C4-2B (cell line): ENCODE results near the gene CYP39A1.
A peak's percentile ranks its signal among the peaks of the same experiment; 100 is the strongest.

Experiments
- H3K27ac ChIP-seq: fragments of 450-650 bp; 2 replicates; pipeline ENCODE4 v1.5.1; 2017
- ZFX ChIP-seq: fragments of 450-650 bp; IDR thresholded peaks from 2 replicates; pipeline ENCODE4 v1.6.1; 2017
- TF ChIP-seq, protein P1 (sequence below): fragments of 450-650 bp; conservative IDR thresholded peaks from 2 replicates; pipeline ENCODE4 v1.5.1; 2017; ENCODE audit warnings: mild to moderate bottlenecking

Gene CYP39A1

DNA sequence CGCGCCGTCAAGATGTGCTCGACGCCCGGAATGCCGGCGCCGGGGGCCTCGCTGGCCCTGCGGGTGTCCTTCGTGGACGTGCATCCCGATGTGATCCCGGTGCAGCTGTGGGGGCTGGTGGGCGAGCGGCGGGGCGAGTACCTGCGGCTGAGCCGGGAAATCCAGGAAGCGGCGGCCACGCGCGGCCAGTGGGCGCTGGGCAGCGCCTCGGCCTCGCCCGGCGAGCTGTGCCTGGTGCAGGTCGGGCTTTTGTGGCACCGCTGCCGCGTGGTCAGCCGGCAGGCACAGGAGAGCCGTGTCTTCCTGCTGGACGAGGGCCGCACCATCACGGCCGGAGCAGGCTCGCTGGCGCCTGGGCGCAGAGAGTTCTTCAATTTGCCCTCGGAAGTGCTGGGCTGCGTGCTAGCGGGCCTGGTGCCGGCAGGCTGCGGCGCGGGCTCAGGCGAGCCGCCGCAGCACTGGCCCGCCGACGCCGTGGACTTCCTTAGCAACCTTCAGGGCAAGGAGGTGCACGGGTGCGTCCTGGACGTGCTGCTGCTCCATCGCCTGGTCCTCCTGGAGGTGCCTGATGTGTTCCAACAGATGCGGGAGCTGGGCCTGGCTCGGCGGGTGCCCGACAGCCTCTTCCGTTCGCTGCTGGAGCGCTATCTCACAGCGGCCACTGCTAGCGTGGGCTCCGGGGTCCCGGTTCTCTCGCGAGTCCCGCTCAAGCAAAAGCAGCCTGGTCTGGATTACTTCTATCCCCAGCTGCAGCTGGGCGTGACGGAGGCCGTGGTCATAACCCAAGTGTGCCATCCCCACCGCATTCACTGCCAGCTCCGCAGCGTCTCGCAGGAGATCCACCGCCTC, 35.7 kb upstream of the CYP39A1 start:
- no peak overlapping the region for H3K27ac ChIP-seq
- TF ChIP-seq, protein P1, sequence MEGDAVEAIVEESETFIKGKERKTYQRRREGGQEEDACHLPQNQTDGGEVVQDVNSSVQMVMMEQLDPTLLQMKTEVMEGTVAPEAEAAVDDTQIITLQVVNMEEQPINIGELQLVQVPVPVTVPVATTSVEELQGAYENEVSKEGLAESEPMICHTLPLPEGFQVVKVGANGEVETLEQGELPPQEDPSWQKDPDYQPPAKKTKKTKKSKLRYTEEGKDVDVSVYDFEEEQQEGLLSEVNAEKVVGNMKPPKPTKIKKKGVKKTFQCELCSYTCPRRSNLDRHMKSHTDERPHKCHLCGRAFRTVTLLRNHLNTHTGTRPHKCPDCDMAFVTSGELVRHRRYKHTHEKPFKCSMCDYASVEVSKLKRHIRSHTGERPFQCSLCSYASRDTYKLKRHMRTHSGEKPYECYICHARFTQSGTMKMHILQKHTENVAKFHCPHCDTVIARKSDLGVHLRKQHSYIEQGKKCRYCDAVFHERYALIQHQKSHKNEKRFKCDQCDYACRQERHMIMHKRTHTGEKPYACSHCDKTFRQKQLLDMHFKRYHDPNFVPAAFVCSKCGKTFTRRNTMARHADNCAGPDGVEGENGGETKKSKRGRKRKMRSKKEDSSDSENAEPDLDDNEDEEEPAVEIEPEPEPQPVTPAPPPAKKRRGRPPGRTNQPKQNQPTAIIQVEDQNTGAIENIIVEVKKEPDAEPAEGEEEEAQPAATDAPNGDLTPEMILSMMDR: no peak
- no peak for TF ChIP-seq ZFX

DNA sequence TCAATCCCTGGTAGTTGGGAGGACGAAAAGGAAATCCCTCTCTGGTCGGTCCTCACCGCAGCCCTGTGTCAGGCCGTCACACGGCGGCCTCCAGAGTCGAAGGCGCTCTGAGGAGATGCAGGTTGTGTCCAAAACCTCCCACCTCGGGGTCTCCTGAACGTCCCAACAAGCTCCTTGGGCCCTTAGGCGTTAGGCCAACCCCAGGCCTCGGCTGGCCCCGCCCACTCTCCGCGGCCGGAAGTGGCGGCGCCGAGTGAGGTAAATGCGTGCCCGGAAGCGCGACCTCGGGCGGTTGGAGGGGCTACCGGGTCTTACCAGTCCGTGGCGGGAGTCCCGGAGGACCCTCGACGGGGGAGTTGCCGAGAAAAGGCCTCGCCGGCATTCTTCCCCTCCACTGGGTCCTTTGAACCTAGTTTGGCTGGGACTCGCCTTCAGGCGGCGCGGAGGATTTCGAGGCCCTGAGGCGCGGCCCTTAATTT, 35.0 kb upstream of the CYP39A1 start, which contains the start of gene TDRD6:
TDRD6 (plus strand) TSS at position 267 of the 479 bp plus-strand sequence. CDS start 244 bp downstream, outside the sequence.
- H3K27ac ChIP-seq: no peak within 1 kb of the TSS
- no peak for TF ChIP-seq ZFX
- TF ChIP-seq, protein P1: no peak

DNA sequence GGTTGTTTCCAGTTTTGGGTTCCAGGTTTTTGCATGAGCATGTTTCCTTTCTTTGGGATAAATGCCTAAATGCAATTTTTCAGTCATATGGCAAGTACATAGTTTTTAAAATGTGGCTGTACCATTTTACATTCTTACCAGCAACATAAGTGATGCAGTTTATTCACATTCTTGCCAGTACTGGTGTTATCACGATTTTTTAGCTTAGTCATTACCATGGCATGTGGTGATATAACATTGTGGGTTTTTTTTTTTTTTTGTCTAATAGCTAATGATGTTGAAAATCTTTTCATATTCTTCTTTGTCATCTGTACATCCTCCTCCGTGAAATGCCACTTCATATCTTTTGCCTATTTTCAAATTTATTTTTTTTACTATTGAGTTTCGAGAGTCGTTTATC, 32.2 kb upstream of the CYP39A1 start:
- TF ChIP-seq ZFX: no peak
- TF ChIP-seq, protein P1: no peak
- no peak overlapping the region for H3K27ac ChIP-seq

DNA sequence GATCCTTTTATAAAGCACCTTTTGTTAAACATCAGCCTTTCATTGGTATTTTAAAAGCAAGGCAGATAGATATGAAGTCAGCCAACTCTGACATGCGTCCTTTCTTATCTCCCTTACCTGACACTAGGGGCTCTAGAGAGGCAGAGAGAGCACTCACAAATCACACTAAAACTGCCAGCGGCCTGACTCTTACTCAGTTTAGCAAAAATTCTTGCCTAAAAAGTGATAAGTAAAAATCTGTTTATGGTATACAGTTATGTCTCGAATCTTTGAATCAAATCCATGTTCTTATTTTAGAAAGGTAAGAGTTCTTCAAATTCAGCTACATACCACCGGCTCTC, 24.7 kb upstream of the CYP39A1 start:
- H3K27ac ChIP-seq: no peak overlapping the region
- TF ChIP-seq, protein P1: peak; percentile 56
- no peak for TF ChIP-seq ZFX

DNA sequence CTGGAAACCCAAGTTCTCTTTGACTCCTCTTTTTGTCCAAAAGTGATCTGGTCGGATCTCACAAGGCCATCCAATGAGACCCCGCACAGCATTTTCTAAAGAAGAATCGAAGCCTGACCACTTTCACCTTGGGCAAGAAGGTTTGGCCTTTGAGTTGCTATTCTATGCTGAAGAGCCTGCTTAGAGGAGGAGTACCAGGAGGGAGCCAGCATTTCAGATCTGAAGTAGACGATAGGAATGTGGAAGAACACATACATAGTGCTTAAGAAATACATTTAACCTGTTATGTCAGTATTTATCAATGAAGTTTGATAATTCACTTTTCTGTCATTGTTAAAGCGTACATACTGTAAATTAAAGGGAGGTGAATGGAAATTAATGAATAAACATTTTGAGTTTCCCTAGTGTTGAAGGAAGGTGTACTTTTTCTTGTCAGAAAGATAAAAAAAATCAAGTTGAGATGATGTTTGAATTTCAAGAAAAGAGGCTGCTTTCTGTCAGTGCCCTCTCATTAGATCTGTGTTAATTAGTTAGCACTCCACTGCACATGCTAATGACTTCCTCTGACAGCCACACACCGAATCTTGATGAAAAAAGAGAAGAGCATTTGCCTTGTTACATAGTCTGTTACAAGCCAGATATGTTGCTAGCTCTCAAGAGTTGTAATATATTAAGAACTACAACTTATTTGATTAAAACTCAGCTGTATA, 24.1 kb upstream of the CYP39A1 start:
- TF ChIP-seq ZFX: no peak
- TF ChIP-seq, protein P1: no peak
- no peak overlapping the region for H3K27ac ChIP-seq

DNA sequence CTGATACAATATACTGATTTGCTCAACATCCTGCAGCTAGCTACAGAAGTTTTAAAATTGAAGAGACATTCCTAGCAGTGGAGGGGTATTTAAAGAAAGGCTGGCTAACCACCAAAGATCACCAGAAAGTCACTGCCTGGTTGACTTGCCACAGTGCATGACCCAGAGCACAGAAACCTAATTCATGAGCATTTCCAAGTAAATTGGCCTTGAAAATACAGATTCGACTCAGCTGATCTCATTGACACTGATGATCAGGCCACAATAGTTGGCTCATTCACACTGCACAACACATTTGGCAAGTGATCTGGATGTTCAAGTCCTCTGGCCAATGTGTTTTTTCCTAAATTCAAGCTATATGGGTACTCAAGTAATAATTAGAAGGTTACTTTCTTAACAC, 21.8 kb upstream of the CYP39A1 start:
- TF ChIP-seq, protein P1: no peak
- no peak for TF ChIP-seq ZFX
- no peak overlapping the region for H3K27ac ChIP-seq

DNA sequence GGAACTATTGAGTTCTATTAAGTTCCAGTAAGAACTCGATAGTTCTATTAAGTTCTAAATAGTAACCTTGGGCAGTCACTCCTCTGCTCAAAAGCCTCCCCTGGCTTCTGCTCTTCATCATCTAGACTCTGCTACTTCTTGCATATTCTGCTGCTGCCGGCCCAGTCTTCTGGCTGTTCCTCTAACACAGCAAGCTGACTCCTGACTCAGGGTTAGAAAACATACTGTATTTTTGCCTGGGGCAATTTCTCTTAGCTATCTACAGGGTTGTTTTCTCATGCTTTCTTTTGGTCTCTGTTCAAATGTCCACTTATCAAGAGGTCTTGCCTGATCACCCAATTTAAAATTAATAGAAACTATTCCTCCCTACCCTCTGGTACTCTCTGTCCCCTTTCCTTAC, 14.8 kb upstream of the CYP39A1 start:
- H3K27ac ChIP-seq: no peak overlapping the region
- TF ChIP-seq, protein P1: no peak
- TF ChIP-seq ZFX: no peak
